Measurements from ENCODE around the gene EVL.

The EVL gene

GRCh38 chr14:100042286-100042685 lies 22.9 kb upstream of the EVL start:
- H3K27ac ChIP-seq = no peak overlapping the region
- in situ Hi-C loops (cut with HindIII; ENCODE audit: low pct_ligation_motif_present, low sequenced_read_pairs) = no loop called here
- DNase-seq = no peak
- no peak overlapping the region for H3K4me3 ChIP-seq (ENCODE audit: low read depth, low read length)
- H3K36me3 ChIP-seq (replicated peaks) = no peaks in the 10 kb centered on the region
- H3K27me3 ChIP-seq (replicated peaks) = no peaks in the 10 kb centered on the region
- no peak for TF ChIP-seq CTCF (IDR thresholded peaks at IDR 0.05; ENCODE audit: low read depth, low read length, missing control alignments)

DNA sequence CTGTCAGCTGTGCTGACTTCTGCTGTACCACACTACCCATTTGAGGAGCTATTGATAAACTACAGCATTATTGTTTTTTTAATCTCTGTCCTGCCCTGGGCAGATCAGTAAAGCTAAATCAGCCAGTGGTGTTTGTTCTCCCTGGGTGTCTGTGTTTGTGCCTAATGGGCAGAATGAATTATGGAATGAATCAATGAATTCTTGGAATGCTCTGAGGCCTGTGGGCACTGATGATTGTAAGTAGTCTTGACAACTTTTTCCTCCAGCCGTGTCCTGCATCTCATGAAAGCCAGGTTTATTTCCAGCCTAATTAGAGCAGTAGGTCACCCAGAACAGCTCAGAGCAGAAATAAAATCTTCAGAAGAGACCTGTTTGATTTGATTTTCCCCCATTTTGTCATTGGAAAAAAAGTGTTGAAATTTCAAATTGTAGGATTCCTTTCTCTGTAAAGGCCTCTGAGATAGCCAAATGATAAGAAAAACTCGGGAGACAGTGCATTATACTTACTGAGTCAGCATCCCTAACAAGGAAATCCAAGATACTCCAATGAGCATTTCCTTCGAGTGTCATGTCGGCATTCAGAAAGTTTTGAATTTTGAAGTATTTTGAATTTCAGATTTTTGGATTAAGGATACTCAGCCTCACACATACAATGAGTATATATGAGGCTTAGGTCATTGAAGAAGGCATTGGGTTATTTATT lies 19.4 kb upstream of the EVL start:
- no peak for TF ChIP-seq CTCF (IDR thresholded peaks at IDR 0.05; ENCODE audit: low read depth, low read length, missing control alignments)
- Histone ChIP-seq H3K4me3 (ENCODE audit: low read depth, low read length) (no peak overlapping the region), H3K27me3 (replicated peaks) (no peaks in the 10 kb centered on the region), H3K27ac (no peak overlapping the region), H3K36me3 (replicated peaks) (no peaks in the 10 kb centered on the region)
- DNase-seq = no peak
- in situ Hi-C loops (cut with HindIII; ENCODE audit: low pct_ligation_motif_present, low sequenced_read_pairs) = no loop called here

- no peak overlapping the region for H3K4me3 ChIP-seq (ENCODE audit: low read depth, low read length)
- no peaks in the 10 kb centered on the region for H3K27me3 ChIP-seq (replicated peaks)
- DNase-seq = no peak
- in situ Hi-C loops (cut with HindIII; ENCODE audit: low pct_ligation_motif_present, low sequenced_read_pairs) = no loop called here
- no peak overlapping the region for H3K27ac ChIP-seq
- no peak for TF ChIP-seq CTCF (IDR thresholded peaks at IDR 0.05; ENCODE audit: low read depth, low read length, missing control alignments)
- H3K36me3 ChIP-seq (replicated peaks) = no peaks in the 10 kb centered on the region
Measured at GRCh38 chr14:100047600-100047999, 17.6 kb upstream of the EVL start.

- in situ Hi-C loops (cut with HindIII; ENCODE audit: low pct_ligation_motif_present, low sequenced_read_pairs) = no loop called here
- DNase-seq = no peak
- TF ChIP-seq CTCF (IDR thresholded peaks at IDR 0.05; ENCODE audit: low read depth, low read length, missing control alignments) = no peak
Measured at GRCh38 chr14:100048786-100049185, 16.4 kb upstream of the EVL start.

DNA sequence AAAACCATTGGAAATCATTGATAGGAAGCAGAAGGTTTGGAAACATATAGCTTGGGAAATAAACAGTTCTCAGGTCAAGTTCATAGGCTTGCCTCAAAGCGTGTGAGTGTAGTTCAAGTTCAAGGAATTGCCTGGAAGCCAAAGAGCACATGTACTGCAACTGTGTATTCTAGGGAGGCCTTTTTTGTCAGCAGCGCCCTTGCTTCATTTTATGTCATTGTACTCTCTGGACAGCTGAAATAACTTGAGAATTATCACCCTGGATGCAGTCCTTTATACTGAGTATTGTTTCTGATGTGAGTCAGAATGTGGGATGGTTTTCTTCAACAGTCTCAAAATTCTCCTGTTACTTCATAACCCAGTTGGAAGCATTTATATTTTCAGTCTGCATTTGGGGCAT lies 16.0 kb upstream of the EVL start:
- Histone ChIP-seq H3K36me3 (replicated peaks) (no peaks in the 10 kb centered on the region), H3K27me3 (replicated peaks) (no peaks in the 10 kb centered on the region), H3K4me3 (ENCODE audit: low read depth, low read length) (no peak overlapping the region), H3K27ac (no peak overlapping the region)
- peak; percentile 36 for DNase-seq
- TF ChIP-seq CTCF (IDR thresholded peaks at IDR 0.05; ENCODE audit: low read depth, low read length, missing control alignments) = no peak
- in situ Hi-C loops (cut with HindIII; ENCODE audit: low pct_ligation_motif_present, low sequenced_read_pairs) = no loop called here

More at GRCh38 chr14:100048786-100049185, 16.4 kb upstream of the EVL start:
- no peak overlapping the region for H3K27ac ChIP-seq
- no peaks in the 10 kb centered on the region for H3K27me3 ChIP-seq (replicated peaks)
- no peak overlapping the region for H3K4me3 ChIP-seq (ENCODE audit: low read depth, low read length)
- no peaks in the 10 kb centered on the region for H3K36me3 ChIP-seq (replicated peaks)

DNA sequence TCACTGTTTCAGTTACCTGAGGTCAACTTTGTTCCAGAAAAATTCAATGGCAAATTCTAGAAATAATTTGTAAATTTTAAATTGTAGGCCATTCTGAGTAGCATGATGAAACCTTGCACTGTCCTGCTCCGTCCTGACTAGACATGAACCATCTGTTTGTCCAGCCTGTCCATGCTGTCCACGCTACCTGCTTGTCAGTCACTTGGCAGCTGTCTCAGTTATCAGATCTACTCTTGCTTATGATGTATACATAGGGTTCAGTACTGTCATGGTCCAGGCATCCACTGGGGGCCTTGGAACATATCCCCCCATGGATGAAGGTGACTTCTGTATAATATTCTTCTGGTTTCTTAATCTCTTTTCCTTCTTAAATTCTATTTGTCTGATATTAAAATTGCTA lies 14.1 kb upstream of the EVL start:
- in situ Hi-C loops (cut with HindIII; ENCODE audit: low pct_ligation_motif_present, low sequenced_read_pairs) = no loop called here
- no peak overlapping the region for H3K4me3 ChIP-seq (ENCODE audit: low read depth, low read length)
- TF ChIP-seq CTCF (IDR thresholded peaks at IDR 0.05; ENCODE audit: low read depth, low read length, missing control alignments) = no peak

More for the DNA sequence above, 14.1 kb upstream of the EVL start:
- Histone ChIP-seq H3K27ac (no peak overlapping the region), H3K36me3 (replicated peaks) (no peaks in the 10 kb centered on the region), H3K27me3 (replicated peaks) (no peaks in the 10 kb centered on the region)
- DNase-seq = no peak
